LoVo (cell line): ENCODE data around the gene LPAR1.

Source experiments
- DNase-seq: peaks from one replicate; pipeline ENCODE4 v3.0.0-alpha.2; 2016; ENCODE audit warnings: low spot score

Gene LPAR1

DNA sequence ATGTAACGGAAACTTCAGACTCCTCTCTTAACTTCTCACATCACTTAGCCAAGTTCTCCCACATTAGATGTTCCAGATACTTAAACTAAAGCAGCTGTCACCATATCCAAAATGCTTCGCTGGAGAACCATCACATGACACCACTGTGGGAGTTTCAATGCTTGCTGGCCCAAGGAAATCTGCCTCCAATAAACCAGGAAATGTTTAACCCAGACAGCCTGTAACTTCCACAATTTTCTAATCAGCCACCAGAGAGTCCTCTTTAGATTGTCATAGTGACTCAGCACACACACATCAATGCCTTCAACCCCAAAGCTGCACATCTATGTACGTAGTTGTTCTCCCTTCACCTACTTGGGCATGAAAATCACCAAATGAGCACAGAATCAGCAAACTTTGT is 118.7 kb downstream of the LPAR1 start:
- DNase-seq, result no peak

DNA sequence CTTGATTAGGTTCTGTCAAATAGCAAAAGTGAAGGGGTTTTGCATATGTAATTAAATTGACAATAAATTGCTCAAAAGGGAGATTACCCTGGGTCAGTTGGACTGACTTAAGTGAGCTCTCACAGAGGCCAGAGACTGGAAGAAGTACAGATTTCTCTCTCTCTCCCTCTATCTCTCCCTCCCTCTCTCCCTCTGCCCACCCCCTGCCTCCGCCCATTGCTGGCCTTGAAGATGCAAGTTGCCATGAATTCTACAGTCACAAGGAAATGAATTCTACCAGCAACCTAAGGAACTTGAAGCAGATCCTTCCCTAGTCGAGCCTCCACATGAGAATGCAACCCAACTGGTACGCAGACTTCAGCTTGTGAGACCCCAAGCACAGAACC is 119.2 kb downstream of the LPAR1 start:
- DNase-seq, result no peak

DNA sequence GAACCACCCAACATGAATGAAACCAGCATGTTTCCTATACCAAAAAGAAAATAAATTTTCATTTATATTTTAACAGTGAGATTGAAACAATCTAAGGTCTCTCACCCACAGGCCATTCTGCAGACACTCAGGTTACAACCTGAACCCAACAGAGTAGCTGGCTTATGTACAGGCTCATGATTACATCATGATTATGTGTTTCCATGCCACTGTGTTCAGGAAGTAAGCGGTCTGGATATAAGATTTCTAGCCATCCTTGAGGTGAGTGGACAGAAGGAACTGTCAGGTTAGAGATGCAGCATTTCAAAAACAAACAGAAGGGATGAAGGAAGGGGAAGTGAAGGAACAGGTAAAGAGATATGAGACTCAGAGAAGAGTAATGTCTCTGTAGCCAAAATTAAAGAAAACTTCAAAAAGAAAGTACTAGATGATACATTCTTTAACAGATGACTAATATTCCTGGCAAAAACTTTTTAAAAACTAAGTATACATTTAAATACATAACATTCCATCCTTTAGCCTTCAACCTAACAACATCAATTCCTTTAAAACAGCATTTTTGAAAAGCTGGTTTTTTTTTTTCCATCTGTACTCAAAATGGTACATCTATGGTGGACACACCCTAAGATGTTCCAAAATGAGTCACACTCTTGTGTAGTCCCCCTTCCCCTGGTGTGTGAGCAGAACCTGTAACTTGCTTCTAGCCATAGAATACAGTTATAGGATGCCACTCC is 119.8 kb downstream of the LPAR1 start:
- no peak for DNase-seq

DNA sequence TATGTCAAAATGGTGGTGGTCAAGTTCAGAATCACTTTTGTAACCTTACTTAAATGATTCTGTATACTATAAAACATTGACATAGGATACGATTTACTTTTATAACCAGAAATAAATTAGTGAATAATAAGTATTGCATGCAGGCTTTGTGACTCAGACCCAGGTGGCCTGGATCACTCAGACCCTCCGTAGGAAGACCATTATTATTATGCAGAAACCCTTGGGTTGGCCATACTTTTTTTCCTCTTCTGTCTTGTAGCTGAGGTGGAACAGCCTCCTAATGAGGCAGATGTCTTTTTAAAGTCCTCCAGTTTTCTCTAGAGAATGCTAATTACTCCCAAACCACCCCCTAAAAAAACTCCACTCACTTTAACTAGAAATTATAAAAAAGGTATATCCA is 121.9 kb downstream of the LPAR1 start:
- no peak for DNase-seq

DNA sequence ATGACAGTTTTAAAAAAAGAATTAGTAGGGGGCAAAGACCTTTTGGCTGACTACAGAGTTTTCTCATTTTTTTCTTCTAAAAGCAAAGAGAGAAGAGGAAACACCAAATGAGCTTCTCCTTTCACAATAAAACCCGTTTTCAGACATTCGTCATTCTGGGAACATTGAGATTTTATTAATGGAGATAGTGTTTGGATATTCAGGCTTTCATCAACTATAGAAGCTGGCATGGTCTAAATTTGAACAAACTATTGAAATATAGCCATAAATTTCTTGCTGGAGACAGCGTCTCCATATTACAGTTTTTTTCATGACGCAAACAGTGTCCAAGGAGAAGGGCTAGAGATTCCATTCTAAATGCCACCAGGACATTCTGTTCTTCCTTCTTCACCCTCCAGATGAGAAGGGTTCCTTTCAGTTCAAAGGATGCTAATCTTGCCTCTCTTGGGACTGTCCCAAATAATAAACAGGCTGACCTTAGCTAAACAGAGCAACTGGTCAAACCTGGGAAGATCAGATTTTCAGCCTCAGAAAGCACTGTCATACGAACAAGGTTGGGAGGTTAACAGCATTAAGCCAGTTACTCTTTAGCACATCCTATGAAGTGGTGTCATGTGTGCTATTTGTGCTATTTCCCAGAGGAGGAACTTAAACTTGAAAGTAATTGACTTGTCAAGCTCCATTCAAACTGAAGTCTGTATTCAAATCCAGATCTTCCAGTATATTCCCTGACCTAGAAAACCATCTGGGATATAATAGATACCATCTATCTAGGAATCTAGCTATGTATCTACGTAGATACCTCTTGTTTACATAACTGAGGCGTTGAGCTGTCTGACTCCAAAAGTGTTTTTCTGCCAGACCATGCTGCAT is 125.6 kb downstream of the LPAR1 start:
- no peak for DNase-seq

DNA sequence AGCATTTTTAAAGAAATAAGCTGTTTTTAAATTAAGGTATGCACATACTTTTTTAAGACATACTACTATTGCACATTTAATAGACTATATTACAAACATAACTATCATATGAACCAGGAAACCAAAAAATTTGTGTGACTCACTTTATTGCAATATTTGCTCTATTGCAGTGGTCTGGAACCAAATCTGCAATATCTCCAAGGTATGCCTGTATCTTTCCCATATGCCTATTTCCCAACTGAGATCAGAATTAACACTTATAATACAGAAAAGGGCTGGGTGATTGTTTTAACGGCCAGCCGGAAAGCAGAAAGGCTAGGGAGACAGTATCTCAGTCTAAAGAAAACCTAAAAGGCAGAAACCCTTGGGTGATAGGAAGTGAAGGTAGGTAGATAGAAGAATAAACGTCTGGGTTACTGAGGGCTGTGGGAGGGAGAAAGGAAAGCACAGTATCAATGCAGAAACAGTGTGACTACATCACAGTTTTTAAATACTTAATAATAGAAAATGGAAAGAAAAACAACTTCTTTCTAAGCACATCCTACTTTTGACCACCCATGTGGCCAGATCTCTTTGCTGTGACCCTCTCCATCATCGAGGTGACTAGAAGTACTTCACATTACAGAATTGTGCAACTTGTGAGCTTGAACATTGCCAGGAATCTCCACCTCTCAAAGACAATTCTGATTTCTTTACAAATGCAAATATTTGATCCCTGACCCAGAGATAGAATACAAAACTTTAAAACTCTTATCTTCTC is 126.4 kb downstream of the LPAR1 start:
- DNase-seq, result no peak

DNA sequence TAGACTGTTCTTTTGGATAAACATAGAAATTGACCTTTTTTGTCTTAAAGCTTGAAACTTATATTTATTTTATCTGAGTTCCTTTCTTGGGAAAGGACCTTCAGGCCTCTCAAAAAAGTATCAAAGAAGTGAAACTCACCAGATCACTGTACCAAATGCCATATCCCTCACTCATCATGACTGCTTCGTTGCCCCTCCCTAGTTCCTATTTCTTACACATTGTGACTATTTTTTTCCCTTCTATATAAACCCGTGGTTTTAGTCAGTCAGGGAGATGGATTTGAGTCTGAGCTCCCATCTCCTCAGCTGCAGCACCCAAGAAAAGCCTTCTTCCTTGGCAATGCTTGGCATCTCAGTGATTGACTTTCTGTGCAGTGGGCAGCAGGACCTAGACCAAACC is 129.4 kb downstream of the LPAR1 start:
- DNase-seq, result no peak

DNA sequence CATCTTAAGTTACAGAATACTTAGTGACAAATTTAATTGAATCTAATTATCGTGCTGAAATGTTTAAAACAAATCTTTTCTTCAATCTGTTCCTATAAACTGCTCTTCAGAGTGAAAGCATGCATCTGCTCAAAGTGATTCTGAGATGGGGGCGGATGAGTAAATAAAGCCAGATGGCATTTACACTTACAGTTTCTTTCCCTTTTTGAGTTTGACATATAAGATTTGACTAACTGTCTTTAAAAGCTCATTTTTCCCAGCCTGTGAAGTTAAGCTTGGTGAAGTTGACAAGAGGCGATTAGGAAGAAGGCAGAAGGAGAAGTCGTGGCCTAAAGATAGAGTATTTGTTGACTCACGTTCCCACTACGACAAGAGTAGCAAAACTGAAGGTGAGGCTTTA is 137.4 kb downstream of the LPAR1 start:
- no peak for DNase-seq

DNA sequence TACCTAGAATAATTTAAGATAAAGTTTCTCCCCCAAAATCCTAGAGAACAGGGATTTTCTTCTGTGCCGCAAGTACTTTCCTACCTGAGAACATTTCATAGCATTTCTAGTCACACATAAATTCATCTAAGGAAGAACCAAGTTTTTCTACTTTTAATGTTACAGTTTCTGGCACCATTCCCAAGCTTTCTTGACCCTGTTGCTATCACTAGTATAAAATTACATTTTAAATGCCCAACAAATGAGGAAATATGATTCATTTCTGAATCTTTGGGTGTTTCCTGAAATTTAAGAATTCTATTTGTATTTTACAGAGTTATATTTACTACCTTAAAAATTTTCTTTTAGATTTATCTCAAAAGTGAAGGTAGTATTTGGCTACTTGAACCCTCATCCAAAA is 137.8 kb downstream of the LPAR1 start:
- no peak for DNase-seq

DNA sequence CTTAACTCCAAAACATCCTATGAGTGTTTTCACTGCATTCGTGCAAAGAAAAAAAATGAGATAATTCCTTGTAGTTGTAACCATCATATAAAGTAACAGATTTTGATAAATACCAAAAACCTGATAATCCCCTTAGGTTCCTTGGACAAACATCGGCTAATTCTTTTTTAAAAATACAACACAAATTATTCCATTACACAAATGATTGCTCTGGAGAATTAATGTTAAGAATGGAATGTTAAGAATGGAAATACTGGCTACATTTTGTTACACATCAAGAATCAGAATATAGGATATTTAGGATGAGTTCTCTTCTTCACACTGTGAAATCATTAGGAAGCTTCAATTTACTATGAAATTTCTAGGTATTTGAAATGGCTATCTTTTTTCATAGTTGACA is 139.4 kb downstream of the LPAR1 start:
- no peak for DNase-seq

DNA sequence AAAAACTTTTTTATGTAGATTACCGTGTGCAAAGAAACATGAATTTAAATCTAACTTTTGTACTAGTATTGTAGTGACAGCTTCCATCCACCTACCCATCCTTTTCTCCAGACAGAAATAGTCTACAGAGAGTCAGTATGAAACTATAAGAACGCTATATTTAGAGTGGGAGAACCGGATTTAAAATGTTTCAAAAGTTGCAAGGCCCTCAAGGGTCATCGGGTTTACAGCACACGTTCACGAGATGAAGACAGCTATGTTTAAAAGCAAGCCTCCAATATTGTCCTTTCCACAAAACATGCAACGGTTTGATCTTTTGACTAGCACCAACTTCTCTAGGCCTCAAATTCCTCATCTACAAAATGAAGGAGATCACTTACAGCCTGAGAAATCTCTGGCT is 139.9 kb downstream of the LPAR1 start:
- DNase-seq, result no peak

DNA sequence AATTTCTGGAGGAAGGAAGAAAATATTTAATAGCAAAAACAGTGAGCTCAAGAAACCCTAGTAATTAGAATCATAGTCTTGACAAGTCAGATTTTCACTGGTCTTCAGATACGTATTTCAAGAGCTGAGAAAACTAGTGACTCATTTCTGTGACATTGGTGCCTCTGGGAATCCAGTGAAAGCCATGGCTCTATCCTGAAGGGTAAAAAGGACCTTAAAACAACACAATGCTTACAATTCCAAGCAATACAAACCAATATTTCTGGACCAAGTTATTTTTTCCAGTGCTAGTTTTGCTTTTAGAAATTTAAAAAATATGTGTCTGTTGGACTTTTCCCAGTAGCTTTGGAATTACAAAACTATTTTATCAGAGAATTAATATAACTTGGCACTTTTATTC is 140.3 kb downstream of the LPAR1 start:
- no peak for DNase-seq

DNA sequence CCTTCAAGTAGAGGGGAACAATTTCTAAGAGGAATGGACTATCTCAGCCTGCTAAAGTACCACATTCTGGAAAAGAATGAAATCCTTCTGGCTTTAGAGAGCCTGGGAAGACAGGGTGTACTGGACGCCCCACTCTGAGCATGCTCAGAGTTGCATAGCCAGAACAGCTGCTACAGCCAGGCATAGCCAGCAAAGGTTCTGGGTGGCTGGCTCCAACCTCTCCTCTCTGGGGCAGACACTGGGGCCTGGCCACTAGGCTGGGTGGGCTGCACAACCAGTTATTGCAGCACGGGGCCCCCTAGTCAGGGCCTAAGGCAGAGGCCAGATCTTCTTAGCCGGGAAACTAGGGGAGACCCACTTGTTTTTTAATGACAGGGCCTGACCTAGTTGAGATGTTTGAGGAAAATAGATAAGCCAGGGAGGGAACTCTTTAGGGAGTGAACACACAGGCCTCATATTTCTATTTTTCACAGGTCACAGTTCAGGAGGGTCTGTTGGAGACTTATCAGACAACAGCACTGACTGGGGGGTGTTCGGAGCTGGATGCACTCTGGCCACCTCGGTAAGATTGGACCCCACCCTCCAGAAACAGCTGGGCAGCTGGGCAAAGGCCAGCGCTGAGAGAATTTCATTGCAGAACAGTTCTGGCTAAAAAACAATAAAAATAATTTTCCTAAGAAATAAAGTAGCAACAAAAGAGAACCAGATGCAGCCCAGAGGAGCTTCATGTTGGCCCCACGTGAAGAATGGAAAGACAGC is 142.9 kb downstream of the LPAR1 start:
- DNase-seq, result no peak

DNA sequence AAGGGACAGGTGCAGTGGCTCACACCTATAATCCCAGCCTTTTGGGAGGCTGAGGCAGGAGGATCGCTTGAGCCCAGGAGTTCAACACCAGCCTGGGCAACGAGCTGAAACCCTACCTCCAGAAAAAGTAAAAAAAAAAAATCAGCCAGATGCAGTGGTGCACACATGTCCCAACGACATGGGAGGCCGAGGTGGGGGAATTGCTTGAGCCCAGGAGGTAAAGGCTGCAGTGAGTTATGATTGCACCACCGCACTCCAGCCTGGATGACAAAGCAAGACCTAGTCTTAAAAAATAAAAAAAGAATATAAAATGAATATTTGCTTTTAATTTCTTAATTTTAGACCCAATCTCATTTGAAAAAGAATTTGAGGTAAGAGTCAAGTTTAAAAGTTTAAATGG is 143.5 kb downstream of the LPAR1 start:
- DNase-seq, result no peak

DNA sequence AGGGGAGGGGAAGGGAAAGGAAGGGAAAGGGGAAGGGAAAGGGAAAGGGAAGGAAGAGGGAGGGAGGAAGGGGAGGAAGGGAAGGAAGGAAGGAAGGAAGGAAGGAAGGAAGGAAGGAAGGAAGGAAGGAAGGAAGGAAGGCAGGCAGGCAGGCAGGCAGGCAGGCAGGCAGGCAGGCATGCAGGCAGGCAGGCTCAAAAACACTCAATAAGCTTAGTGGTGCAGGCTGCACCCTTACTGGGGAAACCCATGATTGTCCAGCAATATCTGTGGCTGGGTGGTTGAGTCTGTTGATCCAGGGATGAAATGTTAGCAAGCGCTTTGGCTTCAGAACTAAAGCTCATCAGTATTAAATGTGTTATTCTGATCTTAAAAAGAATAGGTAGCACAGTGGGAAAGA is 145.6 kb downstream of the LPAR1 start:
- DNase-seq, result no peak

DNA sequence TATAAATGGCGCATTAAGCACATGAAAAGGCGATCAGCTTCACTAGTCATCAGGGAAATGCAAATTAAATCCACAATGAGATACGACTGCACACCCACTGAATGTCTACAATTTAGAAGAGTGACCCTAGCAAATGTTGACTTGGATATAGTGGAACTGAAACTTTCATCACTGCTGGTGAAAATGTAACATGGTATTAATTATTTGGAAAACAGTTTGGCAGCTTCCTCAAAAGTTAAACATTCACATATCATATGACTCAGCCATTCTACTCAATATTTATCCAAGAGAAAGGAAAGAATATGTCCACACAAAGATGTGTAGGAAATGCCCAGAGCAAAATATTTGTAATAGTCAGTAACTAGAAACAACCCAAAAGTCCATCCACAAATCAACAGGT is 146.5 kb downstream of the LPAR1 start:
- no peak for DNase-seq

DNA sequence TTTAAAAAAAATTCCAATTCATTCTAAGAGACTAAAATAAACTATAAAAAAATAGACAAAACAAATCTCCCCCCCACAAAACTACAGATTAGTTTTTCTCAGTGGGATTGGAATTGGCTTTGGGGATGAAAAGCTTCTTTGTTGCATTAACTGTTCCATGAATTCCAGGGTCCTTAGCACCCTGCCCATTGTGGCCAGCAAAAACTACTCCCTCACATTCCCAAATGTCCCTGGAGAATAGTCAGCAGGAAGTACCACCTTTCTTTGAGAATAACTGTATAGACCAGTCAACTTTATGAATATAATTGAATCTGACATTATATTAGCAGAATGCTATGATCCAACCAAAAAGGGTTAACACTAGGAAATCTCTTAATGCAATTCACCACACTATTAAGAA is 147.9 kb downstream of the LPAR1 start:
- no peak for DNase-seq

DNA sequence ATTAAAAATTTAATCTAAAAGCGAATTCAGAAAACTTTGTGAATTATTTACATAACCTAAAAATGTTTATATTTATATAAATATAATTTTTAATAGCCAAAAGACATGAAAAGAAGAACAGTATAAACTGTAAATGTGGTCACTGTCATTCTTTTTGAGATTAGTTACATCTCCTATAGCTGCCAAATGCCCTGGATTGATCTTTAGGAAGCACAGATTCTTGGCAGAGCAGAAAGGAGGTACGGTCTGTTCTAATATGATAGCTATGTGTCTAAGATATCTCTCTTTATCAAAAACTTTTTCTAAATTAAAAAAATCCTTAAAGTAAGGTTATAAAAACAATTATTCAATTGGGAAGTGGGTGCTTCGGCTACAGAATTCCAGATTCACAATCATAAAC is 151.0 kb downstream of the LPAR1 start:
- DNase-seq, result no peak

DNA sequence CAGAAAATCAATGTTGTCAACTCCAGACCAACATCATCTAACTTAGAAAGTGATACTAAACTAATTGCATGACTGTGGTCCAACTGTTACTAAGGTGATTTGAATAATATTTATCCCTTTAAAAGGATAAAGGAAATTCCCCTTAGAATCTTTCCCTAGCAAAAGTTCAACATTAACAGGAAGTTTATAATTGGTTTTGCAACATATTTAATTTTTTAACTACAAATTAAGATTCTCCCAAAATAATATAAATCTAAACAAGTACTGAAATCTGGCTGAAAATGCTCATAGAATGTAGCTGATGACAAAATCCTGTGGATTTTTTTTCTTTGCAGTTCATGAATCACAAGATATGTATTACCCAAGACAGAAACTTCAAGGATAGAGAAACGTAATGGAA is 151.4 kb downstream of the LPAR1 start:
- DNase-seq, result no peak

DNA sequence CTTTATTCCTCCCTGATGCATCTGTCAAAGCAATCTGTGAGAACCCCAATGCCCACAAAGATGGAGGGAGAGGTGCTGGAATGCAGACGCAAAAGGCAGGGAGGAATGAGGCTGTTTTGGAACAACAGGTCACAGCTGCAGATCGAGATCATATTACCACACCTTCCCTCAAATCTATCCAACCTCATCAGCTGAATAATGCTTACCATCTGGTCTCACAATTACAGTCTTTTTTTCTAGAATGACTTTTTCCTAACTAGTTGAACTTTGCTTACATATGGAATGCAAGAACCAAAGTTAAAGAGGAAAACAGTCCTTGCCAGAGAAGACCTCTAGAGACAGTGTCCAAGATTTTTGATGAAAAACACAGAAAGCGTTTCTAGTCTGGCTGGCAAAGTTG is 158.1 kb downstream of the LPAR1 start:
- no peak for DNase-seq

DNA sequence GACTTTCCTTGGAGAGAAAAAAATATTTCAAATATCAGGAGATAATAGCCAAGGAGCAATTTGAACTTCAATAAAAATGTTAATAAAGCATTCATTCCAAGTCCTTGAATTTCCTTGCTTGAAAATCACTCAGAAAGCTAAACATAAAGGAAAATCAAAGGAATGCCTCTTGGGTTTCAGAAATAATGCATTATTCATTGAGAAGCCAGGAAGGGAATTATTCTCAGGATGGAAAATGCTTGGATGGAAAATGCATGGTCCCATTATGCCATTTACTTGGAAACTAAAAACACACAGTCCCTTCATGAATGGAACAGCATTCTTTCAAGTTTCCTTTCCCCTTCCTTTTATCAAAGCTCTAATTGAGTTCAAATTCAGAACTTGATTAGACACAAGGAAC is 160.9 kb downstream of the LPAR1 start:
- DNase-seq, result no peak

DNA sequence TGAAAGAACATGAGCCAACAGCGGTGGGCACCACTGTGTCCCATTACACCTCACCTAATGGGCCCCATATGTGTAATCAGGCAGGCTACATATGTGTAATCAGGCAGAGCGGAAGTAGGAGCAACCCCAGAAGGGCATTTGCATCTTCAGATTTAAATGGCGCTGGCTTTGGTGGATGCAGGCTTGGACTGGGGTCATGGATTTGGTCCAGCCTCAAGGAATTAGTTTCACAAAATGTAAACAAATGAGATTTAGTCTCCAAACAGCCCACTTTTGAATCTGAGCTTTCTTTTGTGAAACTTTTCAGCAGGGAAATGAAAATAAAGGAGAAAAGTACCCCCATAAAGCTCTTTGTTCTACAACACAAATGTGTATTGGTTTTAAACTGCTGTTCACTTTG is 161.3 kb downstream of the LPAR1 start:
- no peak for DNase-seq
